ENCODE data around the gene ATP9A. TPM values are rescaled to one million over a fixed set of nuclear protein-coding genes. Genes with fewer than 3 reads are reported as not detected.
A peak's percentile ranks its signal among the peaks of the same experiment; 100 is the strongest.

ATP9A gene
- polyA plus RNA-seq, 1 of the 3 experiments (the other 2 are of a cell fraction): 11.0 TPM

- Histone ChIP-seq H2AFZ (ENCODE audit: low read depth) (no peak overlapping the region), H3K9me3 (no peaks in the 10 kb centered on the region), H3K27me3 (ENCODE audit: insufficient read depth) (no peaks in the 10 kb centered on the region), H3F3A (replicated peaks; ENCODE audit: insufficient read depth) (peaks cover 4% of the 10 kb centered on the region), H4K20me1 (ENCODE audit: insufficient read depth) (no peaks in the 10 kb centered on the region), H3K79me2 (ENCODE audit: insufficient read depth) (no peaks in the 10 kb centered on the region), H3K4me1 (ENCODE audit: control insufficient read depth in 1 of 2, insufficient read depth in 2 of 2, low read depth in 1 of 2, low read length in 1 of 2) (peaks cover 6 to 8% of the 10 kb centered on the region in 2 experiments; a peak in 2 of 4 replicates), H3K4me3 (ENCODE audit: low read depth in 2 of 2, low read length in 1 of 2) (no peak overlapping the region), H3K27ac (ENCODE audit: low read depth in 2 of 2, low read length in 1 of 2) (no peak overlapping the region), H3K36me3 (replicated peaks in 1 of 2; ENCODE audit: control insufficient read depth in 1 of 2, insufficient read depth in 2 of 2, low read length in 1 of 2) (peaks cover 0 to 3% of the 10 kb centered on the region in 2 experiments), H3K4me2 (no peak overlapping the region), H3K9me2 (no peaks in the 10 kb centered on the region), H3K9ac (no peak overlapping the region)
- TF ChIP-seq JUND (IDR thresholded peaks at IDR 0.05): no peak
- TF ChIP-seq USF1 (IDR thresholded peaks at IDR 0.05; ENCODE audit: borderline replicate concordance, low read depth): no peak
- no peak for TF ChIP-seq TCF12 (IDR thresholded peaks at IDR 0.05)
- no peak for TF ChIP-seq RFX5 (IDR thresholded peaks at IDR 0.05; ENCODE audit: low read length)
- TF ChIP-seq GATA2 (CRISPR knock-in tag; IDR thresholded peaks at IDR 0.05): no peak
- ChIA-PET CTCF (interaction anchor here (0.8 to 4.9 kb wide), 17 partner anchors 26 to 615 kb away, joined by 3 to 95 read pairs (median 8); no protein-coding TSS in a partner anchor), POLR2A (no interaction called here)
- no peak for DNase-seq
- 86% methylated on average over 14 of the region's 14 CpGs for WGBS (ENCODE audit: low lambda C conversion rate)
Measured at GRCh38 chr20:51596668-51597388, 171.4 kb downstream of the ATP9A start.

- TF ChIP-seq RCOR1 (IDR thresholded peaks at IDR 0.05; ENCODE audit: low read length): no peak
- H3K4me3 ChIP-seq (ENCODE audit: low read depth in 2 of 2, low read length in 1 of 2): no peak overlapping the region
- no peak overlapping the region for H2AFZ ChIP-seq (ENCODE audit: low read depth)
- 73% methylated on average over 8 of the region's 8 CpGs for WGBS (ENCODE audit: low lambda C conversion rate)
- peaks cover 0 to 3% of the 10 kb centered on the region in 2 experiments for H3K36me3 ChIP-seq (replicated peaks in 1 of 2; ENCODE audit: control insufficient read depth in 1 of 2, insufficient read depth in 2 of 2, low read length in 1 of 2)
- ChIA-PET CTCF (interaction anchor here (0.6 to 4.9 kb wide), 41 partner anchors 9 to 613 kb away, joined by 3 to 95 read pairs (median 6); no protein-coding TSS in a partner anchor), POLR2A (no interaction called here)
- H3K27me3 ChIP-seq (ENCODE audit: insufficient read depth): no peaks in the 10 kb centered on the region
- no peak for DNase-seq
- H3K4me2 ChIP-seq: no peak overlapping the region
- H3K9ac ChIP-seq: no peak overlapping the region
- H3K4me1 ChIP-seq (ENCODE audit: control insufficient read depth in 1 of 2, insufficient read depth in 2 of 2, low read depth in 1 of 2, low read length in 1 of 2): peaks cover 6 to 12% of the 10 kb centered on the region in 2 experiments; a peak in 2 of 4 replicates
- H3K9me3 ChIP-seq: no peaks in the 10 kb centered on the region
- no peaks in the 10 kb centered on the region for H3K9me2 ChIP-seq
- peaks cover 4% of the 10 kb centered on the region for H3F3A ChIP-seq (replicated peaks; ENCODE audit: insufficient read depth)
- H3K79me2 ChIP-seq (ENCODE audit: insufficient read depth): no peaks in the 10 kb centered on the region
- peak overlapping the region in 1 of 2 experiments; percentile 8; a peak in 1 of 4 replicates for H3K27ac ChIP-seq (ENCODE audit: low read depth in 2 of 2, low read length in 1 of 2)
- H4K20me1 ChIP-seq (ENCODE audit: insufficient read depth): no peaks in the 10 kb centered on the region
Measured at GRCh38 chr20:51595744-51596143, 172.4 kb downstream of the ATP9A start.

GRCh38 chr20:51595058-51595532, 173.1 kb downstream of the ATP9A start:
- Histone ChIP-seq H3K4me1 (ENCODE audit: control insufficient read depth in 1 of 2, insufficient read depth in 2 of 2, low read depth in 1 of 2, low read length in 1 of 2) (peaks cover 6 to 12% of the 10 kb centered on the region in 2 experiments; a peak in 2 of 4 replicates), H3K79me2 (ENCODE audit: insufficient read depth) (no peaks in the 10 kb centered on the region), H3F3A (replicated peaks; ENCODE audit: insufficient read depth) (peaks cover 4% of the 10 kb centered on the region), H3K4me2 (no peak overlapping the region), H3K9me3 (no peaks in the 10 kb centered on the region), H3K4me3 (ENCODE audit: low read depth in 2 of 2, low read length in 1 of 2) (no peak overlapping the region; a peak in 1 of 4 replicates), H3K27ac (ENCODE audit: low read depth in 2 of 2, low read length in 1 of 2) (peak overlapping the region in 1 of 2 experiments; percentile 50; a peak in 1 of 4 replicates), H3K9ac (peak overlapping the region; percentile 0; the same call in 1 of the 2 replicates), H3K27me3 (ENCODE audit: insufficient read depth) (no peaks in the 10 kb centered on the region), H4K20me1 (ENCODE audit: insufficient read depth) (no peaks in the 10 kb centered on the region), H2AFZ (ENCODE audit: low read depth) (no peak overlapping the region), H3K36me3 (replicated peaks in 1 of 2; ENCODE audit: control insufficient read depth in 1 of 2, insufficient read depth in 2 of 2, low read length in 1 of 2) (peaks cover 0 to 3% of the 10 kb centered on the region in 2 experiments), H3K9me2 (no peaks in the 10 kb centered on the region)
- POLR2A ChIA-PET: no interaction called here
- peak; percentile 83 for DNase-seq
- CTCF ChIA-PET: interaction anchor here (0.6 to 4.9 kb wide), 67 partner anchors 8 to 613 kb away, joined by 3 to 95 read pairs (median 5); no protein-coding TSS in a partner anchor
- WGBS (ENCODE audit: low lambda C conversion rate): 7% methylated on average over 13 of the region's 13 CpGs
- TF ChIP-seq IRF3 (IDR thresholded peaks at IDR 0.05; ENCODE audit: low read depth, low read length) (no peak), CHD2 (IDR thresholded peaks at IDR 0.05; ENCODE audit: low read length, partially characterized antibody) (no peak), GABPA (IDR thresholded peaks at IDR 0.05; ENCODE audit: low read depth) (no peak), GATA2 (CRISPR knock-in tag; IDR thresholded peaks at IDR 0.05) (no peak), MXI1 (IDR thresholded peaks at IDR 0.05; ENCODE audit: low read depth, low read length) (peak; percentile 90), FOXM1 (IDR thresholded peaks at IDR 0.05; ENCODE audit: low read depth) (0 out of 2 replicates have a peak, but pooled peaks have one; percentile 29), TCF12 (IDR thresholded peaks at IDR 0.05) (peak; percentile 56), NFIC (IDR thresholded peaks at IDR 0.05; ENCODE audit: borderline replicate concordance) (no peak), USF1 (IDR thresholded peaks at IDR 0.05; ENCODE audit: borderline replicate concordance, low read depth) (peak; percentile 84), YY1 (IDR thresholded peaks at IDR 0.05; ENCODE audit: low read depth) (no peak), RFX5 (IDR thresholded peaks at IDR 0.05; ENCODE audit: low read length) (no peak)
